AG09309 (cell line): ENCODE results near the gene NAALADL2.

Experiments used
- DNase-seq: peaks from one replicate; pipeline ENCODE4 v3.0.0-alpha.2; 2010; ENCODE audit warnings: low read depth
- H3K4me3 ChIP-seq: 2 replicates; pipeline ENCODE4 v1.5.1; 2011; ENCODE audit warnings: mild to moderate bottlenecking, low read depth, low read length, moderate library complexity; ENCODE audit not compliant: control insufficient read depth
- CTCF ChIP-seq: IDR thresholded peaks from 2 replicates; pipeline ENCODE4 v1.5.1; 2011; ENCODE audit warnings: mild to moderate bottlenecking, low read depth, low read length, inconsistent platforms; ENCODE audit not compliant: insufficient read depth, control insufficient read depth; ENCODE audit errors: missing control alignments

Gene NAALADL2

GRCh38 chr3:175704366-175705055 lies 845.4 kb downstream of the NAALADL2 start:
- no peak for TF ChIP-seq CTCF
- no peak for DNase-seq
- H3K4me3 ChIP-seq: no peak overlapping the region

- no peak overlapping the region for H3K4me3 ChIP-seq
- TF ChIP-seq CTCF: no peak
- DNase-seq: no peak
These were observed 854.1 kb downstream of the NAALADL2 start for GRCh38 chr3:175713268-175713667.

- no peak for TF ChIP-seq CTCF
- H3K4me3 ChIP-seq: no peak overlapping the region
- DNase-seq: peak; percentile 29
These were observed 857.3 kb downstream of the NAALADL2 start for GRCh38 chr3:175716446-175716845.

- TF ChIP-seq CTCF: no peak
- H3K4me3 ChIP-seq: no peak overlapping the region
- no peak for DNase-seq
These were observed 867.1 kb downstream of the NAALADL2 start for GRCh38 chr3:175726228-175726627.

GRCh38 chr3:175728566-175728965 lies 869.4 kb downstream of the NAALADL2 start:
- TF ChIP-seq CTCF: no peak
- no peak for DNase-seq

GRCh38 chr3:175729466-175729865 lies 870.3 kb downstream of the NAALADL2 start:
- no peak for TF ChIP-seq CTCF
- DNase-seq: no peak
- H3K4me3 ChIP-seq: no peak overlapping the region

More at GRCh38 chr3:175728566-175728965, 869.4 kb downstream of the NAALADL2 start:
- no peak overlapping the region for H3K4me3 ChIP-seq
